Stimulated activated CD8-positive, alpha-beta memory T cell treated with anti-CD3 and anti-CD28 coated beads, Interleukin-4, amount 100 ng/mL, for 4 hours (primary cell): ENCODE measurements around the gene MS4A6A.
"Not testable (repeated sequence)": the region's sequence is repeated elsewhere in the genome, so short reads cannot be mapped to it uniquely, and the experiment has no call there.

Source experiments
- DNase-seq, 2 donors: peaks; one replicate each; pipeline ENCODE4 v3.0.0-alpha.2; 2020; ENCODE audit warnings: low read depth in 2 of 2, low spot score in 1 of 2

MS4A6A gene

DNA sequence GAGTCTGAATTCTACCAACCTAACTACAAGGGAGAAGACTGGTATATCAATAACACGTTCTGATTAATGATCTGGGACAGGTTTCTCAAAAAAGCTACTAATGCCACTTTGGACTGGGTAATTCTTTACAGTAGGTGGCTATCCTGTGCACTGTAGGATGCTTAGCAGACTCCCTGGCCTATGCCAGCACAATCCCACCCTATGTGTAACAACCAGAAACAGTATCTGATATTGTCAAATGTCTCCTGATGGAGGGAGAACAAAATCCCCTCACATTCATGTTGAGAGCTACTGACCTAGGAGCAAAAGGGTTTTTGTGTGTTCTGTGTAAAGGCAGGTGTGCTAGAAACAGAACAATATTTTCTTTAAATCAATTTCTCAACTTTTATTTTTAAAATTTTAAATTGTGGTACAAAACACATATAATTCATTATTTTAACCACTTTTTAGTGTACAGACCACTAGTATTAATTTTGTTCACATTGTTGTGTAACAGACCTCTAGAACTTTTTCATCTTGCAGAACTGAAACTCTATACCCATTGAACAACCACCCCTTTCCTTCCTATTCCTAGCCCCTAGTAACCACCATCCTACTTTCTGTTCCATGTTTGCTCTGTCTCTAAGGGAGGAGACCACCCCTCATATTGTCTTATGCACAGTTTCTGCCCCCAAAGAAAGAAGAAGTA lies 2.1 kb upstream of the MS4A6A start:
- DNase-seq = no peak

DNA sequence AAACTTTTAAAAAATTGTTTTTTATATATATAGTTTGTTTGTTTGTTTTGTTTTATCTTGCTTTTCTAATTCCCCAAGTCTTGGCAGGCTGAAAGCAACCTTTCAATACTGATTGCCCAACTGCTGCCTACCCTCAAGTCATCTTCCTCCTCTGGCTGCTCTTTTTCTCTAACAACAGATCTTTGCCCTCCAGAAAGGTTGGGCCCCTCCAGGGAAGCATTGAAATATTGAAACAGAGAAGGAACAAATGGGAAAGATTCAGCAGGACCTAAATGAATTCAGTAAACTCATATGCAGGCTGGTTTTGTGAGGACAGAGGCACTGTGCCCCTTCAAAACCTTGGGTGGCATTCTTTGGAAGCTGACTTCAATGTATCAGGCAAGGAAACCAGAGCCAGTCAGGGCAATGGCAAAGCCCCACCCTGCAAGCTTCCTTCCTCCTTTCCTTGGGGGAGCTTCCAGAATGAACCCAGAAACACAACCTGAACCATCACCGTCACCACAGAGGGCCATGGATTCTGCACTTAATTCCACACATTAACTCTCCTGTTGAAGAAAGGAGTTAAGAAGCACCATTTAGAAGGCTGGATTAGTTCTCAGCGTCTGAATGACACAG lies 815 bp upstream of the MS4A6A start:
- DNase-seq = no peak

DNA sequence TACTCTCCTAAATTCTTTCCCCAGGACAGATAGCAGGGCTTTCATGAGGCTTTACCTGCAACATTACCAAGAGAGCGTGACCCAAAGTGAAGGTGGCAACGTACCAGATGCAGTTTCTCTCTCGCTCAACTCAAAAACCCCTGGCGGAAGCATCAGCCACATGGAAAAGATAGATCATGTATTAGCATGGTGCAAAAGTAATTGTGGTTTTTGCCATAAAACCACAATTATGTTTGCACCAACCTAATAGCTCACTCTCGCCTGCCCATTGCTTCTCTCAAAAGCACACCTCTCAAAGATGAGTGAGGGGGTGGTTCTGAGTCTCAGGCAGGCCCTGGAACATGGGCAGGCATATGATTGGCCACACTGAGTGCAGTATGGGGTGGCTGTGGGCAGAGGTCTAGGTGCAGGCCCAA lies 7.0 kb downstream of the MS4A6A start:
- no peak for DNase-seq

DNA sequence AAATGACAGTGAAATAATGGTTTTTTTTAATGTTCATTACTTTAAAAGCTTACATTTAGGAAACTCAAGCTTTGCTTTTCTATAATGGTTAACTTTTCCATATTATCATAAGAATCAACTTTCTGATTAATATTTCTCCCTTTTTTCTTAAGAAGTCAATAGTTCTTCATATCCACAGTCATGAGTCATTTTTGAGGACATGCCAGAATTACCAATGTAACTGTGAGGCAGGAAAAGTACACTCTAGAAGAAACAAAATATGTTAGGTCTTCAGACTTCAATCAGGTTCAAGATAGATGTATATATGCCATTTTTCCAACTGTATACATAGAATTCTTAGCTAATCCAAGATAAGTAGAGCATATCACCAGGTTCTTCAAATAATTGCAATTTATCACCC lies 10.9 kb downstream of the MS4A6A start:
- no peak for DNase-seq

DNA sequence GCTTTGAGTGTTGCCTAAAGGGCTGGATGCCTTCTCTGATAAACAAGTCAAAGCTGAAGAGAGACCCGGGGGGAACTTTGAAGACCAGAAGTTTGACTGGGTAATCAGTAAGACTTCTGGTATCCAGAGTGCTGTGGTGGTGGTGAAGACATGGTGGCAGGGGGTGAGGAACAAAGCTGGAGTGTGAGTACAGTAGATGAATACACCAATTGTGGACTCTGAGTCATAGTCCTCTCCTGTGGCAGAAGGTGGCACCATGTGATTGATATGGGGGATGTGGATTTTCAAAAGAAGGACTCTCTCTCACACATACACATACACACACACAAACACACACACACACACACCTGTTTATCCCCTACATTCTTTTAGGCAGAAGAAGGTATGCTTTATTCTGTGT lies 12.3 kb downstream of the MS4A6A start:
- DNase-seq = no peak

DNA sequence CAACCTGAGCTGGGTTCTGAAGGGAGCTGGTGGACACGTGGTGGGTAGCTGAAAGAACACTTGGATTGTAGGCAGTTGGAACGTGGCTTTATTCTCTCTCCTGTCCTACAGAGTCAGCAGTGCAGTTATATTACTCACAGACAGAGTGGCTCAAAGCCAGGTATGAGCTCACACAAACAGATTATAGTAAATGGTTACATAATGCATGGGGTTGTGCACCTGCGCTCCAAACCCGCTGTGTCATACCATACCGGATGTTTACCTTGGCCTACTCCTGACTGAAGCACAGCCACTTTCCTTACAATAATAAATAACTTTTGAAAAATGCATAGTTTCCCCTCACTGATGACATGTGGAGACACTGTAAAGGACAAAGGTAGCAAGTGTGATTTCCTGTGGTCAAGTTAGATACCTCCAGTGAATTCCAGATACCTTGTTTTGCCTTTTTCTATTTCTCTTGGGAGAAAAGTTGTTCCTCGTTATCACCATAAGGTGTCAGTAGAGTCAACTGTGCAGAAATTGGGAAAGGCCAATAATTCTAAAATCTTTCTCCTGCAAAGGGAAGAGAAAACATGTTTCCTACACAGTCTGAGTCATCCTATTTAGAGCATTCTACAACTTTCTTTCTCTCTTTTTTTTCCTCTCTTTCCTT lies 13.5 kb downstream of the MS4A6A start:
- DNase-seq = no peak

DNA sequence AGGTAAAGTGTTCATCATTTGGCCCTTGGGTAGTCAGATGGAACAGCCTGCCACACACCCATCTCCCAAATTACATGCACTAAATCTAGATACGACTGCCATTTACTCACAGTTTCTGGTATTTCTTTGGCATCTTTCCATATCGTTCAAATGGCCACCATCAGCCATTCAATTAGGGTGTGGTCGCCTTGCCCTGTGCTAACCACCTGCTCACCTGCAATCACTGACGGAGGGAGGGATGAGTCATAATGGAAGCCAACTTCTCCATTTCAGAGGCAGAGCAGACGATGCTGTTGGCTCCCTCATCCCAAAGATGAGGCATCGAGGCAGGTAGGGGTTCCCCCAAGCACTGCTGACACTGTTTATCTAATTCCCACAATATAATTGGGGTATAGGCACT lies 14.6 kb downstream of the MS4A6A start:
- no peak for DNase-seq

DNA sequence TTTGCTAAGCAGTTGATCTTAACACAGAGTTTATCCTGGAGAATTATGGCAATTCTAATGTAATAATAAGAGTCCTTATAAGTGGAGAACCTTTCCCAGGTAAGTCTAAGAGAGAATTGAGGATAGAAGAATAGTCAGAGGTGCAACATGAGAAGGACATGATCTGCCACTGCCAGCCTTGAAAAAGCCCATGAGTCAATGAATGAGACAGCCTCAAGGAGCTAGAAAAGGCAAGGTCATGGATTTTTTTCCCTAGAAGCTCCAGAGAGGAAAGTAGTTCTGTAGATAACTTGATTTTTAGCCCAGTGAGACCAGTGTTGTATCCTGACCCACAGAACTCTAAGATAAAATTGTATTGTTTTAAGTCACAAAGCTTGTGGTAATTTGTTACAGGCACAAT lies 16.9 kb downstream of the MS4A6A start:
- DNase-seq = no peak

DNA sequence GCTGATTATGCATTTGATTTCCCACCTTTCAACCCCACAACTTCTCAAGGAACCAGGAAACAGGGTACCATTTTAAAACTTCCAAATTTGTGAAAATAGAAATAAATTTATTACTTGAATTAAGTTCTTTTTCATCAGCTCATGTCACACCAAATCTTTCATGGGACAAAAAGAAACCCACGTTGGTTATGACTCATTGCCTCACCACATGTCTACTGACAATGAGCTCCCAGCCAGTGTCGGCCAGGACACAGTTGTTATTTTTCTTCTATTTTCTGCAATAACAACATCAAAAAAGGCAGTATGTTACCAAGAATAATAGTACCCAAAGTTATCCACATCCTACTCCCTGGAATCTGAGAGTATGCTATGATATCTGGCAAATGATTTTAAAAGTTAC lies 17.3 kb downstream of the MS4A6A start:
- no peak for DNase-seq

DNA sequence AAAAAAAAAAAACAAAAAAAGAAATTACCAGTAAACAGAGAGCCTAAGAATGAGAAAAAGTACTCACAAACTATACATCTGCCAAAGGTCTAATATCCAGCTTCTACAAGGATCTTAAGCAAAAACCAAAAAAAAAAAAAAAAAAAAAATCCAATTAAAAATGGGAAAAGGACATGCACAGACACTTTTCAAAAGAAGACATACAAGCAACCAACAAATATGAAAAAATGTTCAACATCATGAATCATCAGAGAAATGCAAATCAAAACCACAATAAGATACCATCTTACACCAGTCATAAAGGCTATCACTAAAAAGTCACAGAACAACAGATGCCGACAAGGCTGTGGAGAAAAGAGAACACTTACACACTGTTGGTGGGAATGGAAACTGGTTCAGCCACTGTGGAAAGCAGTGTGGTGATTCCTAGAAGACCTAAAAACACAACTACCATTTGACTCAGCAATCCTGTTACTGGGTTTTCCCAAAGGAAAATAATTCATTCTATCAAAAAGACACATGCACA lies 18.3 kb downstream of the MS4A6A start:
- DNase-seq = no peak

DNA sequence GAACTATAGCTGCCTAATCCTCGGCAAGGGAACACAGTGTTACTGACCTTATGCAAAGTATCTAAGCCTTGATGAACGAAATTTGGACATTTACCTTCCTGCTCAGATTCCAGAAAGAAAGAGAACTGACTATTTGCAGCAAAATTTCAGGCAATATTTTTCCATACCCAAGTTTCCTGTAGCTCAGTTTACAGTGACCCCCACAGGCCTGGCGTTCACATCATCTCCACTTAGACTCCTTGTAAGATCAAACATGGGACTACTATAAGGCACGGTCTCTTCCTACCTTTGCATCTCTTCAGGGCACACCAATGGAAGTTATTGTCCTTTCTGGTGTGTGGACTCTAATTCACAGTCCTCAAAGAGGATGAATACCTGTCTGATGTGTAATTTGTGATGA lies 21.1 kb downstream of the MS4A6A start:
- DNase-seq = no peak

DNA sequence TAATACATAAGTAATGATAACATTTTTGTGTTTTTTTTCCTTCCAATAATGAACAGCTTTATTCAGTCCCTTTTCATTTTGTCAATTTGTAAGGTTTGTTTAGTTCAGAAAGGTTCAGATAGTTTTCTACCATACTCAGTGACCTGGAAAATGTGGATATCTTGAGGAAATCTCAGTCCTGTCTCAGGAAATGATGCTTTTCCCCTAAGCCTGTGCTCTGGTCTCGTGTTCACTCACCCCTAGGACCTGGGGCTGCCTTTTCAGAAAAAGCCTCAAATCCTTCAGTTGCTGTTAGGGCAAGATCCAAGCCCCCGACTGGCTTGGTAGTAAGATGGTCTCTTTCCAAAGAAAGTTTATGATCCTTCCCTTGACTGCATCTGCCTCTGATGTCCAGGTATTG lies 21.8 kb downstream of the MS4A6A start:
- no peak for DNase-seq

DNA sequence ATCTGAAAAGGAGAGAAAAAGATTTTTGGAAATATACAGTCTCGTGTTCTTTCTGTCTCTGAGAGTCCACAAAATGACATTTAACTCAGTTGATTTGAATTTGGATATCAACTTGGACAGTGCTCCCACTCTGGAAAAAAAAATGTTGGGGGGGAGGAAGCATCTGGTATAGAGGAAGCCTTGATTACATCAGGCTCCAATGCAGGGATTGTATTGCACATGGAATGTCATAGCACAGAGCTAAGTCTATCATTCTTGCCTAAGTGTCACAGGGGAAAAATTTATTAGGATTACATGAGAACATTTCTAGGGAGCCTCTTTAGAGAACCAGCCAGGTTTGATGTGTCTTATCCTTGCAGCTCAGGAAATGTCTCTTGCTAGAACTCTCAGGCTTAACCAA lies 23.0 kb downstream of the MS4A6A start:
- DNase-seq = no peak

DNA sequence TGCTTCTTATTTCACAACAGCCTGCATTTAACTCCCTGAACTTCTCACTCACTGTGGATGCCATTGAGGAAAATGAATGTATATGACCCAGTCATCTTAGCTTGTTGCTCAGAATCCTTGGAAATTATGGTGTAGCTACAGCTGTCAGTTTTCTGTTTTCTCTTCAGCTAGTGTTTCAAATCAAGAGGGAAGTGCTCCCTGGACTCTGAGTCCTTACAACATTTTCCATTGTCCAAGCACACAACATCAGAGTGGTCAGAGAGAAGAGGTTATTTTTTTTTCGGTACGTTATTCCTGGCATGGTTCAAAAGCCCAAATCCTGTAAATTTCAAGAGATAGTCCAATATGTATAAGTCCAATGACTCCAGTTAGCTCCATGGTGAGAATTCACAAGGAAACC lies 23.6 kb downstream of the MS4A6A start:
- DNase-seq = no peak

DNA sequence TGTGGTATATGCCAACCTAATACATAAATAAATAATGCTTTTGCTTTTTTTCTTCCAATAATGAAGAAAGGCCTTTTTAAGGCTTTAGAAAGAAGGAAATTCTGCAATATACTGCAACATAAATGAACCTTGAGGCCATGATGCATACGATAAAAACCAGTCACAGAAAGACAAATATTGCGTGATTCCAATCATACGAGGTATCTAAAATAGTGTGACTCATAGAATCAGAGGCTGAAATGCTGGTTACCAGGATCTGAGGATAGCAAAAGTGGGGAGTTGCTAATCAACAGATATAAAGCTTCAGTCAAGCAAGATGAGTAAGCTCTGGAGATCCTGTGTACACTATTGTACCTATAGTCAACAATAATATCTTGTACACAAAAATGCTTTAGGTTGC lies 24.2 kb downstream of the MS4A6A start:
- DNase-seq = no peak

DNA sequence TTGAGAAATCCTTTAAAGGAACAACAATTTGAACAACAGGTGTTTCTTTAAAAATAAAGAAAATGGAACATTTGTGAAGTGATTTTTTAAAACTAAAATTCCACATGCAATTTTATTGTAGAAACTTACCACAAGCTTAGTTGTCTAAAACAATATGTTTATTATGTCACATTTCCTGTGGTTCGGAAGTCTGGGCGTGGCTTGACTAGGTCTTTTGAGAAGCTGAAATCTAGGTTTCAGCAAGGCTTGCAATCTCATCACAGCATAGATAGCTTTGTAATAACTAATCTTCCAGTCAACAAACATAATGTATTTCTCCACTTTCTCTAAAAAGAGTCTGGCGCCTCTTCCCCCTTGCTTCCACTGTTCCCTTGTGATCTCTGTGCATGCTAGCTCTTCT lies 27.0 kb downstream of the MS4A6A start:
- no peak for DNase-seq

DNA sequence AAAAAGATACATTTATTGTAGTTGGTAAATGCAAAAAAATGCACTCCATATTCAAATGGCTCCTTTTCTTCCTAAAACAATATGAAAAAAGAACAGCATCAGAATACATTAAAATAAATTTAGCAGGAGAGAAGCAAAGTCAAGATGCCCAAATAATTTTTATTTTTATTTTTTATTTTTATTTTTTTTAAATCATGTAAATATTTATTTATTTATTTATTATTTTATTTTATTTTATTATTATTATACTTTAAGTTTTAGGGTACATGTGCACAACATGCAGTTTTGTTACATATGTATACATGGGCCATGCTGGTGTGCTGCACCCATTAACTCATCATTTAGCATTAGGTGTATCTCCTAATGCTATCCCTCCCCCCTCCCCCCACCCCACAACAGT lies 30.2 kb downstream of the MS4A6A start:
- DNase-seq = not testable (repeated sequence)

DNA sequence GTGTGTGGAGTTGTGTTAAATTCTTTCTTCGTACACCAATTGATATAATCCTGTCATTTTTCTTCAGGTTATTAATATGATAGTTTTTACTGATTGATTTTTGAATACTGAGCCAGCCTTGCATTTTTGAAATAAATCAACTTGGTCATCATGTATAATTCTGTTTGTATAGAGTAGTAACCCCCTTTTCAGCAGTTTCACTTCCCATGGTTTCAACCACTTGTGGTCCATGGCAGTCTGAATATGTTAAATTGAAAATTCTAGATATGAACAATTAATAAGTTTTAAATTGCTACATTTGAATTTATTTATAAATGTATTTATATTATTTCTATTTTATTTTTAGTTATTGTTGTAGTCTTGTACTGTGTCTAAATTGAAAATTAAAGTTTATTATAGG lies 32.6 kb downstream of the MS4A6A start:
- no peak for DNase-seq

DNA sequence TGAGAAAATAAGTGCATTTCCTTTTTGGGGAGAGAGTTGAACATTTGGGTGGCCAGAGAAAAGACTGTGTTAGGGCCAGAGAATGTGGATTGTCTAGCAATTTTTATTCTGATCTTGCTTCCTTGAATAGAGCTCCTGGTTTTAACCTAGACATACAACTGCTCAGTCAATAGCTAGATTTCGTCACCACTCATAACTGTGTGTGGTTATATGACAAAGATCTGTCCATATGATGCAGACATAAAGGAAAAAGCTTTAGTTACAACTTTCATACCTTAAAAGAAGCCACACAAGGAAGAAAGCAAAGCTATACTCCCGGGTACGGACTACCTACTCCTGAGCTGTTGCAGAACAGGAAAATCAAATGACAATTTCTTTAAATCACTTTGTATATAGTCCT lies 37.2 kb downstream of the MS4A6A start:
- DNase-seq = no peak

DNA sequence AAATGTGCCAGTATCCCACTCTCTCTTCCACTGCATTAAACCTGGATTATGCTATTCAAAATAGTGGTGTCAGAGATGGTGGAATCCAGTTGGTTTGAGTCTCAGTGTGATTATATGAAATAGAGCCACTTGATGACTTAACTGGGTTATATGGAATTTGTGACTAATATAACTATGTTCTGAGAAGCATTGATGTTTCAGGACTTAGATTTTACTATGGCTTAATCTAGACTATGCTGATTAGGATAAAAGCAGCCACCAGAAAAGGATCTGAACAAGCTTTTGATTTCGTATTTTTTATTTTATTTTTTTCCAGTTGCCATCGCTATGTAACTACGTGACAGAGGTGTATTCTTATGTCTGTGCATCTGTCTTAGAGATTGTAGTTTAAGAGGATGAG lies 39.1 kb downstream of the MS4A6A start:
- DNase-seq = no peak

DNA sequence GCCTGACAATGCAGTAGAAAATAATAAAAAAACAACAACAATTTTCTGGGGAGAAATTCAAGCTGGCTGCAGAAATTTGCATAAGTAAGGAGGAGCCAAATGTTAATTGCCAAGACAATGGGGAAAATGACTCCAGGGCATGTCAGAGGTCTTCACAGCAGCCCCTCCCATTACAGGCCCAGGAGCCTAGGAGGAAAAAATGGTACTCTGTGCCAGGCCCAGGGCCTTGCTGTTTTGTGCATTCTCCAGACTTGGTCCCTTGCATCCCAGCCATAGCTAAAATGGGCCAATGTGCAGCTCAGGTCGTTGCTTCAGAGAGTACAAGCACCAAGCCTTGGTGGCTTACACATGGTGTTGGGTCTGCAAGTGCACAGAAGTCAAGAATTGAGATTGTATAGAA lies 49.0 kb downstream of the MS4A6A start:
- no peak for DNase-seq

DNA sequence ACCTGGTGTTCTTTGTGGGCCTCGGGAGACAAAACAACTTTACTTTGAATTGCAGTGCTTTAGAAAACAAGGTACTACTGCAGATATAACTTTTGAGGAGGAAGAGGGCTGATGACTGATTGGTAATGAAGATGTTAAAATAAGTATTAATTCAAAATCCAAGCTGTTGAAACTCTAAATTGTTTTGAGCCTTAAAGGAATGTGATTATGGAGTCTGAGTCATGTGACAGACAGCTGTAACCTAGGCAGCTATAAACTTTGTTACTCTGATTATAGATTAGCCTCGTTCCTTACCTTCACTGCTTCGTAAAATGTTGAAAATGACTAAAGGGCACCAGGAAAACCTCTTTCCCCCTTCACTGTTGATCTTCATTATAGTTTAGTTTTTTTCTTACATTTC lies 51.0 kb downstream of the MS4A6A start:
- no peak for DNase-seq

DNA sequence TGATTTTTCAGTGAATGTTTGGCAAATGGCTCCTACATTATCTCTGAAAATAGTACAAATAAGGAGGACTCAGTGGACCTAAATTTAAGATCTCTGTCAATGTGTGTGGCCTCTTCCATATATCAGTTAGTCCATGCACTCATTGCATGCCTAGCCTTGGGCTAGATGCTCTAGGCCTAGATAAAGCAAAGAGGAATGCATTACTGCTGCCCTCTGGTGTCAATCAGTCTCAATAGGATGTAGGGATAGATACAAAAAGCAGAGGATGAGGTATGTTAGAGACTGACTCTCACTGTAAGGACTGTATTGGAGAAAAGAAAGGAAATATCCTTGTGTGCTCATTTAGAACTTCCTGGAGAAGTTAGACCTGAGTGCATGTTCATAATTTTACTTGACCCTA lies 52.4 kb downstream of the MS4A6A start:
- DNase-seq = no peak
